IPS DF 6.9 (cell line): ENCODE data around the gene SELENBP1.

ENCODE experiments used
- DNase-seq: peaks from one replicate; pipeline ENCODE4 v3.0.0-alpha.2; 2013; ENCODE audit warnings: low read depth, low spot score
- H3K27ac ChIP-seq: one replicate; pipeline ENCODE4 v1.5.1; 2013; ENCODE audit warnings: low read length, control low read depth
- H3K27me3 ChIP-seq: 2 replicates; pipeline ENCODE4 v1.6.1; 2013; ENCODE audit warnings: mild to moderate bottlenecking, low read length; ENCODE audit not compliant: control insufficient read depth, insufficient read depth
- H3K36me3 ChIP-seq: 2 replicates; pipeline ENCODE4 v1.6.1; 2013; ENCODE audit warnings: low read length; ENCODE audit not compliant: control insufficient read depth, insufficient read depth
- H3K4me1 ChIP-seq: 2 replicates; pipeline ENCODE4 v1.6.1; 2013; ENCODE audit warnings: low read length; ENCODE audit not compliant: control insufficient read depth, insufficient read depth
- H3K4me3 ChIP-seq: 2 replicates; pipeline ENCODE4 v1.5.1; 2013; ENCODE audit warnings: mild to moderate bottlenecking, low read length
- H3K9me3 ChIP-seq: 2 replicates; pipeline ENCODE4 v1.6.1; 2013; ENCODE audit warnings: low read length, inconsistent platforms; ENCODE audit not compliant: control insufficient read depth, insufficient read depth
- WGBS: extraction: QIAGEN DNeasy Blood & Tissue Kit; methylation state at CpG from one replicate; pipeline ENCODE4 v1.1.7; 2013; ENCODE audit warnings: mixed read lengths, missing lambda C conversion rate; ENCODE audit not compliant: insufficient read length, insufficient coverage; 5-methylcytosine and 5-hydroxymethylcytosine counted together

Gene SELENBP1

DNA sequence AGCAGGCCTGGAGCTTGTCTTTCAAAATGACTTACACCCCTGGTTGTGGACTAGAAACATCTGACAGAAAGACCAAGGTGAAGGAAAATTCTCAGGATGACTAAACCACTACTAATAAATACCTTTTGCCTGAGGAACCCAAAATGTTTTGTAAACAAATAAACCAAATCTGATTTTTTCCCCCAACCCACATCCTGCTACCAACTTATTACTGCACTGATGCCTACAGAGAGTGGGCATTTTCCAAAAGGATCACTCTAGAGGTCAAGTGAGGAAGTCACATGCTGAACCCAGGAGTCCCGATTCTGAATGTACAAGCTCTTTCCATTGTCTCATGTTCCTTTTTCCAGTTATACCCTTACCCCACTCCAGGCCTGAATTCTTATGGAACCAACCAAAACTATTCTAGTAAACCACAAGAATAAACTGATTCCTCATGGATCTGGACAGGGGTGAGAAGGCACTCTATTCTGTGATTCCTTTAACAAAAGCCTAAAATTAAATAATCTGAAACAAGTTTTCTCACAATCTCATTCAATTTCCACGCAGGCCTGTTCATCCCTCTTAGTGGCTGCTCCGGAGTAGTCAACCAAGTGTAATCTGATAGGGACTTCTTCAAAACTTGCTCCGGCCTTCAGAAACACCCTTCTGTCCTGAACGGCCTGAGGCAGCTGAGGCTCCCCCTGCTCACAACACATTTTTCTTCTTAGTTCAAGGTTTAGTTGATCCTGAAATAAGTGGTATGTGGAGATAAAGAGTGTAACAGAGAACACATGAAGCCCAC, 46.7 kb downstream of the SELENBP1 start:
- Histone ChIP-seq H3K27me3 (no peaks in the 10 kb centered on the region), H3K4me3 (no peak overlapping the region), H3K27ac (no peak overlapping the region), H3K36me3 (no peaks in the 10 kb centered on the region; the same call in 1 of the 2 replicates), H3K4me1 (no peaks in the 10 kb centered on the region), H3K9me3 (no peaks in the 10 kb centered on the region)
- no CpG with 5 or more reads among the region's 5 CpGs for WGBS
- DNase-seq: no peak

DNA sequence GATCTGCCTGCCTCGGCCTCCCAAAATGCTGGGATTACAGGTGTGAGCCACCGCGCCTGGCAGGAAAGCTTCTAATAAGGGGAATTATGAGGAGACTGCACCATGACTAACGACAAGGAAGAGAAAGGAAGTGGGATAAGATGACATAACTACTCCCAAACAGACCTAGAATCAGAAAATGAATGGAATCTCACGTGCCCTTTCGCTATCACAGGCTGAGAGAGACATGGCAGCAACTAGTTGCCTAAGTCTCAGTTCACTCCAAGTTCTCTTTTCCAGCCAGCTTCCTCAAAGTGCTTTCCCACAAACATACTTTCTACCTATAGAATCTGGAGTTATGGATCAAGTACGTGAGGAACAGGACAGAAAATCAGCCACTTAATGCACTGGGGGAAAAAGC, 47.3 kb downstream of the SELENBP1 start:
- WGBS: no CpG with 5 or more reads among the region's 7 CpGs
- Histone ChIP-seq H3K27me3 (no peaks in the 10 kb centered on the region), H3K4me3 (no peak overlapping the region), H3K4me1 (no peaks in the 10 kb centered on the region), H3K9me3 (no peaks in the 10 kb centered on the region), H3K36me3 (no peaks in the 10 kb centered on the region; the same call in 1 of the 2 replicates), H3K27ac (no peak overlapping the region)
- no peak for DNase-seq

DNA sequence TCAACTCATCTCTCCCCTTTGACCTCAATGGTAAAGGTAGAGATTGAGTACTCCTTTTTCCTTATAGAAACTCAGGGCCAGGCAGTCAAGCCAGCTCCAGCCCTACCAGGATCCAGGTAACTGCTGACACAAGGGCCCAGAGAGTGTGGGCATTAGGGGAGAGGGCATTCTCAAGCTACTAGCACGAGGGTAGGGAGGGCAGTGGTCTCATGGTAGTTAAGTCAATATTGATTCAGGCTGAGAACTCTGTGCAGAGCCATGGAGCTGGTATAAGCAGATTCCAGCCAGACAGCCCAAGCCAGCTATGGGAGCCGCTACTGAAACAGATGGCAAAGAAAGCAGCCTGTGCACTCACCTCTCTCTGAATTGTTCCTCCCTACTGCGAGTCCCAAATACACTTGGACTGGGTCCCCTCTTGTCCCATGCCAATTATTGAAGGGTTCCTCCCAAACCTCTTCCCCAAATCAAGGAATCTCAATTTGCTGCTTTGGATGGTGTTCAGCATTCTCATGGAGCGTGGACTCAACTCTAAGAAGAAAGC, 48.0 kb downstream of the SELENBP1 start:
- DNase-seq: no peak
- Histone ChIP-seq H3K36me3 (no peaks in the 10 kb centered on the region; the same call in 1 of the 2 replicates), H3K27ac (no peak overlapping the region), H3K9me3 (no peaks in the 10 kb centered on the region), H3K4me3 (no peak overlapping the region), H3K4me1 (no peaks in the 10 kb centered on the region), H3K27me3 (no peaks in the 10 kb centered on the region)
- WGBS: no CpG with 5 or more reads among the region's 4 CpGs

DNA sequence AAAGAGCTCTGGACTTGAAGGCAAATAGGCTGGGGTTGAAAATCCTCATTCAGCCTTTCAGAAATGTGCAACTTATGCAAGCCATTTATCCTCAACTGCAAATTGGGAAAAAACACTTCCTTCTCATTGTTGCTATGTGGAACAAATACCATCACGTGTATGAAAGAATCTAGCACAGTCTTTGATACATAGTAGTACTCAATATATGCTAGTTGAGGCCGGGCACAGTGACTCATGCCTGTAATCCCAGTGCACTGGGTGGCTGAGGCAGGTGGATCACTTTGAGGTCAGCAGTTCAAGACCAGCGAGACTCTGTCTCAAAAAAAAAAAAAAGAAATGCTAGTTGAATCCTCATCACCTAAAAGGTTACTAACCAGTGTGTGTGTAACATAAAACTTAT, 53.5 kb downstream of the SELENBP1 start:
- H3K36me3 ChIP-seq: no peaks in the 10 kb centered on the region; the same call in 1 of the 2 replicates
- DNase-seq: no peak
- no CpG with 5 or more reads among the region's 3 CpGs for WGBS
- H3K4me3 ChIP-seq: no peak overlapping the region
- H3K27me3 ChIP-seq: no peaks in the 10 kb centered on the region
- H3K9me3 ChIP-seq: no peaks in the 10 kb centered on the region
- H3K4me1 ChIP-seq: no peaks in the 10 kb centered on the region
- H3K27ac ChIP-seq: no peak overlapping the region

DNA sequence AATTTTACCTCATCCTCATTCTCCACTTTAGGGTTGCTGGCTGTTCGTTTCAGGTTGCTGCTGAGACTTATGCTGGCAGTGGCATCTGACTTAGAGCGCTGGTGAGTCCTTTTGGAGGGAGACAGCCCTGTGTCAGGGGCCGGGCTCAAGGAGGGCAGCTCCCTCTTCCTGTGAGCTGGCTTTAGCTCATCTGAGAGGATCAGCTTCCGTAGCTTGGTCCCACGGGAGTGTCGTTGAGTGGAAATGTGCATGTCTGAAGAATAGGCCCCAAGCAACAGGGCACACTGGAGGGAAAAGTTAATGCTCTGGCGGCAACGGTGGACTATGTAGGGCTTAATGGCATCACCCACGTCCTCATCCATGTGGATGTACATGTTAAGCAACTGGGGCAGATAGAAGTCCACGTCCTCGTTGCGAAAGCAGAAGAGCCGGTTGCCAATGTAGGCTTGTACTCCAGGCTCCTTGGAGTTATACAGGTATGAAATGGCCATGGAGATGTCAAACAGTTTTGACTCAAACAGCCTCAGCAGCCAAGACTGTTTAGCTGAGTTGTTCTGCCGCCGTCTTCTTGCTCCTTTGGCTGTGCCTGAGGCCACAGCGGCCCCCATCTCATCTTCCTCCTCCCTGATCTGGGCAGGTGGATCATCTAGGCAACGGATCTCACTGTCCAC, 56.8 kb downstream of the SELENBP1 start:
- Histone ChIP-seq H3K36me3 (no peaks in the 10 kb centered on the region), H3K4me1 (no peaks in the 10 kb centered on the region), H3K27ac (no peak overlapping the region), H3K4me3 (no peak overlapping the region), H3K27me3 (no peaks in the 10 kb centered on the region), H3K9me3 (no peaks in the 10 kb centered on the region)
- no CpG with 5 or more reads among the region's 17 CpGs for WGBS
- DNase-seq: no peak
